HG03378 (cell line): ENCODE measurements around the gene ABHD1.

Source experiments
- ATAC-seq: cut with Tn5 transposase; IDR thresholded peaks from one replicate; pipeline ENCODE4 v1.9.1; 2021; ENCODE audit warnings: mild to moderate bottlenecking, moderate library complexity; ENCODE audit not compliant: unreplicated experiment

Gene ABHD1

DNA sequence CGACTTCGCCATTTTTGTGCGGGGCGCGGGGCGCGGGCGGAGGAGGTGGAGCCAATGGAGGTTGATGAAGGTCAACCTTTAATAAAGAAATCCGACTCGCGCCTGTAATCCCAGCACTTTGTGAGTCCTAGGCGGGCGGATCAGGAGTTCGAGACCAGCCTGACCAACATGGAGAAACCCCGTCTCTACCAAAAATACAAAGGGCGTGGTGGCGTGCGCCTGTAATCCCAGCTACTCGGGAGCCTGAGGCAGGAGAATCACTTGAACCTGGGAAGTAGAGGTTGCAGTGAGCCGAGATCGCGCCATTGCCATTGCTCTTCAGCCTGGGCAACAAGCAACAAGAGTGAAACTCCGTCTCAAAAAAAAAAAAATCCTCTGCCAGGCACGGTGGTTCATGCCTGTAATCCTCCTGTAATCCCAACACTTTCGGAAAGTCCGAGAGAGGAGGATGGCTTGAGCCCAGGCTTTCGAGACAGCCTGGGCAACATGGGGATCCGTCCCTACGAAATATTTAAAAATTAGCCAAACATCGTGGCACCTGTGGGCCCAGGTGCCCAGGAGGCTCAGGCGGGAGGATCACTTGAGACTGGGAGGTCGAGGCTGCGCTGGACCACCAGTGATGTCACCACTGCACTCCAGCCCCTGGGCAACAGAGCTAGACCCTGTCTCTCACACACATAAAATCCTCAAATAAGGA lies 11.3 kb downstream of the ABHD1 start:
- no peak for ATAC-seq

DNA sequence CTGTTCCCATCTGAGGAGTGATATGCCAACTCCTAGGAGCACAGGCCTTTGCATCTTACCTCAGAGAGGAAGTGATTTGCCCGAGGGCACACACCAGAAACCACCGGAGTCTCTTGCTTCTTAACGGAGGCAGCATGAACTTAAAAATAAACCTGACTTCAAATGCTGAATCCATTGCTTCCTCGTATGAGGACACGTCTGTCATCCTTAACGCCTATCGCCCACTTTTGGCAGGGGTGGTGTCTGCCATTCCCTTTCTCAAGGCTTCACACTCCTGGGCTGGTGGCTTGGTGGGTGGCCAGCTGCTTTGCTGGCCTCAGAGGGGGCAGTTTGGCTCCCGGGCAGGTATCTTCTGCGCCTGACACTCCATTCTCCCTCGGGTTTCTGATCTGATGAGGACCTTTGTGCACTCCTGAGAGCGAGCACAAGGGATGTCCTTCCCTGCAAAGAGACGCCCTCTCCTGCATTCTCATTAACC lies 11.9 kb downstream of the ABHD1 start:
- no peak for ATAC-seq

DNA sequence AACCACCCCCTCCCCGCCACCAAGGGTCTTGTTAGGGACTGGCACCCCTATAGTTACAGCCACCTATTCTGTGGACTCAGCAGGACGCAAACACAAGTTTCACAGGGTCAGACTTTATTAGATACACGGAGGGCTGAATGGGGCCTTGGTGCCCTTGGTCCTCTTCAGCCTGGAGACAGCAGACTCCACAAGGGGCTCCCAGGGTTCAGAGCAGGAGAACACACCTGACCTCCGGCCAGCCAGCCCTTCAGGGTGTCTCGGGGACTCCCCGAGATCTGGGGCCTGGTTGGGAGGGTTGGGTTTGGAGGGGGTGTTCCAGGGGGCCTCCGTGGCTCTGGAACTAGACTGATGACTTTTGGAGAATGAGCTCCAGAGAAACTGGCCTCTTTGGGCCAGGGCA lies 13.1 kb downstream of the ABHD1 start:
- ATAC-seq: no peak

DNA sequence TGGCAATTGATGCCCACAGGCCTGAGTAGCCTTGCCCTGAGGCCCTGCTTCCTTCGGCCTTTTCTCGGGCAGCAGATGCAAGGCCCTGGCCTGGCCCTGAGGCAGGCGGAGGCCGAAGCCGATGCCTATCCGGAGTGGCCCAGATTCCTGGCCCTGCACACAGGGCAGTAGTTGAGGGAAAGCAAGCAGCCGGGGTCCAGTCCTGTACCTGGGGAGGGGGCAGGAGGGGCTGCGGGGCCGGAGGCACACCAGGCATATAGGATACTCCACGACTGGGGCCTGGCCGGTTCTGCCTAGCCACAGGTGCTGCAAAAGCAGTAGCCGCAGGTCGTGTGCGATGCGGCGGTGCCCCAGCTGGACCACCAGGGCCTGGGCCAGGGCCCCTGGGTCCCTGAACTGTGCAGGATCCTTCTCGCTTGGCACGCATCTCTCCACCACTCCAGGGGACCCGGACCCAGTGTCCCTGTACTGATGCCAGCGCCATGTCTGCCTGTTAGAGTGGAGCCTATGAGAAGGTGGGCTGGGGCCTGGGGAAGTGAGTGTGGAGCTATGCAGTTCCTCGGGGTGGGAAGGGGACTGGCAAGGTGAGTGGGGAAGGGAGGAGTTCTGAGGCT lies 13.8 kb downstream of the ABHD1 start:
- no peak for ATAC-seq

DNA sequence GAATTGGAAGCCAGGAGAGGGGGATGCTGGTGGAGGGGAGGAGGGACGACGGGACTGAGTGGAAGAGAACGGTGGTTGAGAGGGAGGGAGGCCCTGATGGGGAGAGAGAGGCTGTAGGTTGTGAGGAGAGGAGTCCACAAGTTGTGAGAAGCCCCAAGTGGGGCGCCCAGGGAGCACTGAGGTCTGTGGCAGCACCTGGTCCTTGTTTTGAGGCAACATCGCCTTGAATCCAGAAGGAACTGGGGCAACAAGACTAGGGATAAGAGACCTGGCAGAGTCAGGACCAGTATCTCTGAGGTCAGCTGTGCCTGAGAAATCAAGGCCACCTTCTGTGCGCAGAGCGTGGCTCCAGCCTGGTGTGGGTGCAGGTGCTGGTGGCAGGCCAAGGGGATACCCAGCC lies 14.5 kb downstream of the ABHD1 start:
- ATAC-seq: no peak

DNA sequence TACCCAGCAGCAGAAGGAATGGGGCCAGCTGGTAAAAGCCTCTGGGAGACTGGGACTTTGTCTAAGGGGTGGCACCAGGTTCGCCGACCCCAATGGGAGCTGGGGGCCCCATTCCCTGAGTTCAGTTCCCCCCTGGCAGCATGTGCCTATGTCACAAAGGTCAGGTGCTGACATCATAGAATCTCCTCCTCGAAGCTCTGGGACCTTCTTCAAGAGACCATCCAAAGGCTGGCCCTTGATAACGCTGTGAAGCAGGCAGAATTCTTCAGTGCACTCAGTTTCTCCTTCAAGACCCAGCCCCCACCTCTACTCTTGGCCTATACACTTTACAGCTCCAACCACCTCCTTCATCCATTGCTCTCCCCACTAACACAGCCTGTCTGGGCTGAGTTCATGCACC lies 15.7 kb downstream of the ABHD1 start, which contains the start of gene PRR30:
Gene PRR30 (minus strand): TSS at position 101 of the 400 bp plus-strand sequence. CDS start 1,081 bp downstream, outside the sequence.
- ATAC-seq: no peak

DNA sequence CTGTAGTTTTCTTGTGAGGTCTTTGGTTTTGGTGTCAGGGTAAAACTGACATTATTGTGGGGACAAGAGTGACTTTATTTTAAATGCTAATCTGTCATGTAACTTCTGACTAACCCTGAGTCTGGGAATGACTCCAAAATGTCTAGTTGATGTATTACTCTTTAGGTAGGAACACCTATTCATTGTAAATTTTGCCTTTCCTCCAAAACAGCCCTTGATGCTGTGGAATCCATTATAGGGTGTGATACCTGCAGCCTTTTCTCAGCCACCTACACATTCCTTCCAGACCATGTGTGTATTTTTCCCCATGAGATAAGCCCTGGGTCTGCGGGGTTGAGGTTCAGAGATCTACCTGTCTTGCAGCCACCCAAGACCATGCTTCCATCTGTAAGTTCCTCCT lies 19.7 kb downstream of the ABHD1 start:
- no peak for ATAC-seq

DNA sequence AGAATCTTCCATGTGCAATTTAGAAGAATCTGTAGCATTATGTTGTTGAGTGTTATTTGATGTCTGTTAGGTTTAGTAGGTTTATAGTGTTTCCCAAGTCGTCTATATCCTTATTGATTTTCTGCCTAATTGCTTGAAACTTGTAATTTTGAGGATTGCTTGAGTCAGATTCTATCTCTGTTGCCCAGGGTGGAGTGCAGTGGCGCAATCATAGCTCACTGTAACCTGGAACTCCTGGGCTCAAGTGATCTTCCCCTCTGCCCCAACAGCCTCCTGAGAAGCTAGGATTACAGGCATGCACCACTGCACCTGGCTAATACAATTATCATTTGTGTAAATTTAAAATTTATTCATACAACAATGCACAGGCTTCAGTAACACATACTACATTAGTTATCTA lies 22.1 kb downstream of the ABHD1 start:
- no peak for ATAC-seq

DNA sequence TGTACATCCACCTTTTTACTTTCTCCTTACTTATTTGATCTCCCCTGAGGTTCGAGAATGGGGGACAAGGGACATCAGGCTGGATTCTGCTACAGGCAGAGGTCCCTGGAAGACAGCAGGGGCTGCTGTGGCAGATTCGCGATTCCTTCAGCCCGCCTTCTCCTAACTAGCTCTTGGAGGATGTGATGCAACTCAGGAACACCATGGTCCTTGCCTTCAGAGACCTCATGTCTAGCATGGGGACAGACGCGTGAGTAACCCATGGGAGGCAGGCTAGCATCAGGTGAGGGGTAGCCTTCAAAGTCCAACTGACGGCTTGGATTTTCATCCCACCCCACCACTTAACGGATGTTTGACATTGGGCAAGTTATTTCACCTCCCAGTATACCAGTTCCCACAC lies 24.3 kb downstream of the ABHD1 start:
- ATAC-seq: no peak

DNA sequence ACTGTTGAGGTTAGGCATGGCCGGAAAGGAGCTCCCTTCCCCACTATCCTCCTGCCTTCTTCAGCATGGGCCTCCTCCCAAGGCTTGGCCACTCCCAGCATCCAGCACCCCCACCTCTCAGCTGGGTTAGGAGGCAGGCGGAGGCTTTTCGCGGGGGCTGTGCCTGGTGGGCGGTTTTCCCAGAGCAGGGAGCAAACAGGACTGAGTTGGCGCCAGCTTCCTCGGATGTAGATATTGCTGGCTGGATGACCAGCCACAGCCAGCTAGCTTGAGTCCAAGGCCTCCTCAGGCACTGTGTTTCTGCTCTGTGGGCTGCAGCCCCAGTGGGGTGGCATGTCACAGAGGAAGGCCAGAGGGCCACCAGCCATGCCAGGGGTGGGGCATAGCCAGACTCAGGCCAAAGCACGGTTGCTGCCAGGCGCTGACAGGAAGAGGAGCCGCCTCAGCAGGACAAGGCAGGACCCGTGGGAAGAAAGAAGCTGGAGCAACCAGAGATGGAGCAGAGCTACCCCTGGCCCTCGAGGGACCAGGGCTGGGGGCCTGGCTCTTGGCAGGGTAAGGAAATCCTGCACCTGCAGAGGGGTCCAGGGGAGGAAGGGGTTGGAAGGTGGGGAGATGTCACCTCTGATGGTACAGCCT lies 25.3 kb downstream of the ABHD1 start, which contains the start of gene TCF23:
Gene TCF23 (plus strand): TSS at position 204 of the 639 bp plus-strand sequence. CDS start 130 bp downstream, at position 334.
- ATAC-seq: no peak

DNA sequence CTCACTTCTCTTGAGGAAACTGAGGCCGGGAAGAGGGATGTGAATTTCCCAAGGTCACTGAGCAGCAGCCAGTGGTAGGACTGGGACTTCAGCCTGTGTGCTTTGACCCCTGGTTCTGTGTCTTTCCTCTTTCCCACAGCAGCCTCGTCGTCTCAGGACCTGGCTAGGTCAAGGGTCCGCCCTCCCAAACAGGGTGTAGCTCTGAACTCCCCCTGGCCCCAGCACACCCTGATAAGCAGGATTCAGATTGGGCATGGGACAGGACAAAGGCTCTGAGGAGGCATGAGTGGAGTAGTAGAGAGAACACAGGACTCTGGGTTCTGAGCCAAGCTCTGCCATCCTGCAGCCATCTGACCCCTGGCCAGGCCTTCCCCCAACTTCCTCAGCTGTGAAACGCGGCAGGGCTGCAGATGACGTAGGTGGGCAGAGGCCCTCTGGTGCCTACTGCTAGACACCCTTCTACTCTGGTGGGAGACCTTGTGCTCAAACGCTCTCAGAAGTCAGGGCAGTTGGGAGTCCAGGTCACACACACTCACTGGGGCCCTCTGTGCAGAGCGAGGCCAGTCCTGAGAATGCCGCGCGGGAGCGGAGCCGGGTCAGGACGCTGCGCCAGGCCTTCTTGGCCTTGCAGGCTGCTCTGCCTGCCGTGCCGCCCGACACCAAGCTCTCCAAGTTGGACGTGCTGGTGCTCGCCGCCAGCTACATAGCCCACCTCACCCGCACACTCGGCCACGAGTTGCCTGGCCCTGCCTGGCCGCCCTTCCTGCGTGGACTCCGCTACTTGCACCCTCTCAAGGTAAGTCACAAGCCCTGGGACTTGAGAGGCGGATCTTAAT lies 26.2 kb downstream of the ABHD1 start:
- ATAC-seq: no peak

DNA sequence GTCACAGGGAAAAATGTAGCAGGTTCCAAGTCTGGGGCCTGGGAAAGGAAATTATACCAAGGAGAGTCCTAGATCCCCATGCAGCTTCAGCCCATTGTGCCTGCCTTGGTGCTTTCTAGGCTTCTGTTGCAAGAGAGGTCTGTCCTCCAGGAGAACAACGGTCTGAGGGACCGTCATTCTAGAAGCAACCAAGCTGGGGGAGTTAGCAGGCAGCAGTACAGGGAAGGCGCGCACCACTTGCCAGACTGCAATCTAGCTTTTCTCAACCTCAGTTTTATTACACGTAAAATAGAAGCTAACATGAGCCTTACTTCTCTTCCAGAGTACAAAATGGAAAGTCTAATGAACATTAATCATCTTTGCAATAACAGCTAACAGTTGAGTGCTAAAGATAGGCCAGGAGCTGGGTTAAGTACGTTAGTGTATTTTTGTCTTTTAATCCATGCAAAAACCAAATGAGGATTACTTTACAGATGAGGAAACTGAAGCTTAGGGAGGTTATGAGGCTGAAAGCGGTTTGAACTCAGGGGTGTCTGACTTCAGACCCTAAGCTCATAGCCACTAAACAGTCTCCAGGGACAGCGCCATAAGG lies 27.1 kb downstream of the ABHD1 start:
- no peak for ATAC-seq

DNA sequence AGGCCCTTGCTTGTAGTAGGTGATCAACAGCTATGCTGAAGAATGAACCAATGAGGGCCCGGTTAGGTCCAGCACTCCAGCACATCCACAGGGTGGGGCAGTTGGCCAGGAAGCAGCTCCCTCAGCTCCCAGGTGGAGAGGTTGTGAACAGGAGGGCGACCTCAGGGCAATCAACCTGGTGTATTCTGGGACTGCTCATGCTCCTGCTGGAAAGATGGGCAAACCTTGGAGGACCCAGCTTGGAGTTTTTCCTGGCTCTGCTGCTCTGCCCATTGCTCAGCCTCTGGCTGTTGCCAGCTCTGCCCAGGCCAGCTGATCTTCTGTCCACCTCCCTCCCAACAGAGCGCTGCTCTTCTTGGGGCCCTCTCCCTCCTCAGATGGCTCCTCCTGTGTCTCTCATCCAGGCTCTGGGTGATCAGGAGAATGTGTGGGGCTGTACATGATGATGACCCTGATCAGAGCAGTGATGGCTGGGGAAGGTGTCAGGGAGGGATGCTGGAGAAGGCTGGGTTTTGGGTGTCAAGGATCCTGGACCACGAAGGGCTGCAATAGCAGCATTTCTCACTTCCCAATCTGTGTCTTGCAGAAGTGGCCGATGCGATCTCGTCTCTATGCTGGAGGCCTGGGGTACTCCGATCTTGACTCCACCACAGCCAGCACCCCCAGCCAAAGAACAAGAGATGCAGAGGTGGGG lies 28.6 kb downstream of the ABHD1 start:
- no peak for ATAC-seq

DNA sequence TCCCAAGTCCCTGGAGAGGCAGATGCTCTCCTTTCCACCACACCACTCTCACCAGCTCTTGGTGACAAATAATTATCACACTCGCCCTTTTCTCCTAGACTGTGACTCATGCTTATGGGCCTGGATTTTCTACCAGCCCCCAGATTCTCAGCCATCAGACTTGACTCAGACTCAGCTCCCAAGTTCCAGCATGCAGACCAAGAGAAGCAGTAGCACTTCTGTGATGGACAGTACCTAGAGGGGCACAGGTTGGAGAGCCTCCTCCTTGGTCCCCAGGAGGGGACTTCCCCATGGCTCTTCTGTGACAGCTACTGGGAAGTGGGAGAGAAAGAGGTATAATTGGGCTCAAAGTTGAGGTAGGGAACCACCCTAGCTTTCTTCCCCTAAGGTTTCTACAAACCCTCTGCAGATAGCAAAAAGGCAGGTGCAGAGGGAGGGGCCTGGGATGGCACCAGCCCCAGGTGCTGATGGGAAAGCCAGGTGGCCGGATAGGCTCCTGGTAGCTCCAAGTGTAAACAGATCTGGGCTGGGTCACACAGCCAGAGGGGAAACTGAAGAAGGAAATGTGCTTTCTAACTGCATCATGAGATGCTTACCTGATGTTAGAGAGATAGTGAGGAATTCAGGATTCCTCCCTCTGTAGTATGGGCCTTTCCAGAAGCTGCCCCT lies 29.3 kb downstream of the ABHD1 start:
- no peak for ATAC-seq

DNA sequence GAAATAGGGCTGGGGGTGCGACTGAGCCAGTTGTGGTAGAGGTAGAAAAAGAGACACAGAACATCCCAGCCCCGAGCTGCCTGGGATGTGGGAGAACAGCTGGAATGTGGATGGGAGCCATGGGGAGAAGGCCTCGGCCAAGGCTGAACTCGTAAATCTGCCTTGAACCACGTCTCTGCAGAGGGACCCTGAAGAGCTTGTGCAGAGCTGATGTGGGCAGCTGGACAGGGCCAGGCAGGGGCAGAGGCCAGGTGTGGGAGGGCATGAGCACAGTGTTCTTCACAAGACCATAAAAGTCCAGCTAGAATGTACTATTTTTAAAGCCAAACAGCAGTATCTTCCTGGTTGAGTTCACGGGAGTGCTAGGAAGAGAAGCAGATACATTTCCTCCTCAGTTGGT lies 30.9 kb downstream of the ABHD1 start:
- no peak for ATAC-seq

DNA sequence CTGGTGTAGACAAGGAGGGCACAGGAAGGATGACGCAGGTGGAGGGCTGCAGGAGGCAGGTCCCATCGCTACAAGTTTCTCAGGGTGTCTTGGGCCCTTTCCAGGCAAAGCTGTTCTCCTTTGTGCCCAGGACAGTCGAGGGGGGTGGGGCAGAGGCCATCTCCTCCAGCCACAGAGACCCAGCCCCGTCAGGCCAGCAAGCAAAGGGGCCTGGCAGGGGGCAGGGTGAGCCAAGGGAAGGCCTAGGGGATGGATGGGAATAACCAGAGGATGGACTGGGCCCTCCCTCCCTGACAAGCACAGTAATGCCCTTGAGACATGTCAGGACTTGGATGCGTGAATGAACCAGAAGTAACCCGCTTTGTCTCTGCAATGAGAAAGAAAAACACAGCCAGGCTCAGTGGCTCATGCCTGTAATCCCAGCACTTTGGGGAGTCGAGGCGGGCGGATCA lies 31.5 kb downstream of the ABHD1 start:
- no peak for ATAC-seq

DNA sequence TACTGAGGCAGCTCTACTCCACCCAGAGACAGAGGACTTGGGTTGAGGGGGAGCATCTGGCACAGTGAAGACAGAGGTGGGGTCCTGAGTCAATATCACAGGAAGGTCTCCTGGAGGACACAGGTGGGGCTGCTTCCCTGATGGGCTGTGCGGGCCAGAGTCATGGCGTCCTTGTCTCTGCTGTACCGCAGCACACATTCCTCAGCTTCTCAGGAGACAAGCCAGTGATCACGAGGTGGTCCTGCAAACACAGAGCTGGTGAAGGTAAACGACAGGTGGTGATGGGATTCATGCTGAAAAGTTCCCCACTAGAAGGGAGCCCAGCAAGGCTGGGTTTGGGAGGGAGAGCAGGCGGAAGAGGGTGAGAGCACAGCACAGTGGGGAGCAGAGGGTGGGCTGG lies 34.9 kb downstream of the ABHD1 start:
- no peak for ATAC-seq

DNA sequence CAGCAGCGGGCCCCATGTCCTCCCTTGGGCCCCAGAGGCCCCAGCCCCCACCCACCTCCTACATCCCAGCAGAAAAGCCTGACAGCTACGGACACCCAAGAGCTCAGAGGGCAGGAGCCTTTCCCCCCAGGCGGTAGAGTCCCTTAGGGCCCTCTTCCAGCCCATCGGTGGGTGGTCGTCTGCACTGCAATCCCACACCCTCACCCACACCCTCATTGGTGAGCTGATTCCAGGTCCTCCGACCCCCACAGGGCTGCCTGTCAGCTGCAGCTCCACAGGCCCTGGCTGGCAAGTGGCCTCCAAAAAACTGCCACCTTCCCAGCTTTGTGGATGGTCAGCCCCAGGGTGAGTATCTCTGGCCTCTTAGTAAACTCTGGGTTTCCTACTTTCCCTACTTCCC lies 35.7 kb downstream of the ABHD1 start:
- no peak for ATAC-seq

DNA sequence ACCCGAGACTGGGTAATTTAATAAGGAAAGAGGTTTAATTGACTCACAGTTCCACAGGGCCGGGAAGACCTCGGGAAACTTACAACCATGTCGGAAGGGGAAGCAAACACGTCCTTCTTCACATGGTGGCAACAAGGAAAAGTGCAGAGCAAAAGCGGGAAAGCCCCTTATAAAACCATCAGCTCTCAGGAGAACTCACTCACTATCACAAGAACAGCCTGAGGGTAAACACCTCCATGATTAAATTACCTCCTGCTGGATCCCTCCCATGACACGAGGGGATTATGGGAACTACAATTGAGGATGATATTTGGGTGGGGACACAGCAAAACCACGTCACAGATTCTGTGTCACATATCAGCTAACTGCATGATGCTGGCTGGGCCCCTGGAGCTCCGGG lies 36.6 kb downstream of the ABHD1 start:
- no peak for ATAC-seq
